GM12865 (cell line): ENCODE results near the gene ZCCHC17.

Experiments used
- DNase-seq: peaks from one replicate; pipeline ENCODE4 v3.0.0; 2010; ENCODE audit warnings: low read depth
- H3K4me3 ChIP-seq: 2 replicates; pipeline ENCODE4 v1.5.1; 2011; ENCODE audit warnings: mild to moderate bottlenecking, low read depth, low read length, control low read depth
- TF ChIP-seq, protein P1 (sequence below): IDR thresholded peaks from 2 replicates; pipeline ENCODE4 v1.5.1; 2011; ENCODE audit warnings: low read length, control low read depth, low read depth, inconsistent platforms; ENCODE audit not compliant: insufficient read depth; ENCODE audit errors: missing control alignments

The ZCCHC17 gene

DNA sequence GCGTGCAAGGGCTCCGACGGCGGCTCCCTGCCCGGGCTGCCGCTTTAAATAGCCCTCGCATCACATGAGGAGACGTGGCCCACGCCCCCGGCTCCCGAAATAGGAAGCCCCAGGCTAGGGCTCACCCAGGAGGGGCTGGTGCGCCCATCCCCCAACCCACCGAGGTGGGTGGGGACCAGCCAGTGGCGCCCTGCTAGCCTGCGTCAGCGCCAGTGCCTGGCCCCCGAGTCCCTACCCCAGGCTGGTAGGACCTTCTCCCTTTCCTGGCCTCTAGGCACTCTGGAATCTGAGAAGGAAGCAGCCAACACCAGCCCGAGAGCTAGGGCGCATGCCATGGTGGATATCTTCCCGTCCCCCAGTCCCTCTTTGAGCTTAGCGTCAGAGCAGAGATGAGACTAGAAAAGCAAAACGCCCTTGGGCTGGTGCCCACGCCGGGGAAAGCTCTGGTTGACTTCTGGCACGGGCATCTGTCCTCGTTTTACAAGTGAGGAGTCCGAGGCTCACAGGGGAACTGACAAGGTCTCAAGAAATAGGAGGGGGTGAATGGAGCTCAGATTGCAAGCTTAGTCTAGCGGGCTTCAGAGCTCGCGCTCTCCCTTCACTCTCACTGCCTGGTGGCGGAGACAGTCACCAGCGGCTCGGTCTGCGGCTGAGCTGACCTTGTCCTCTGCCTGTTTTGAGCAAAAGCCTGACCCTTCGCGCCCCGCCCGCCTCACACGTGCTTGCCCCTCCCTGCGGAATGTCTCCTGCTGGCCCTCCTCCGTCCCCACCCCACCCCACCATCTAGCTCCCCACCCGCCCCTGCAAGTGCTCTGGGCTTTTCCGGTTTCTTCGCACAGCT lies 76.4 kb downstream of the ZCCHC17 start, which contains the start of gene FABP3:
TSS of gene FABP3 (minus strand) at position 21 of the 841 bp plus-strand sequence. CDS start 62 bp downstream, outside the sequence.
- no peak for DNase-seq
- TF ChIP-seq, protein P1, sequence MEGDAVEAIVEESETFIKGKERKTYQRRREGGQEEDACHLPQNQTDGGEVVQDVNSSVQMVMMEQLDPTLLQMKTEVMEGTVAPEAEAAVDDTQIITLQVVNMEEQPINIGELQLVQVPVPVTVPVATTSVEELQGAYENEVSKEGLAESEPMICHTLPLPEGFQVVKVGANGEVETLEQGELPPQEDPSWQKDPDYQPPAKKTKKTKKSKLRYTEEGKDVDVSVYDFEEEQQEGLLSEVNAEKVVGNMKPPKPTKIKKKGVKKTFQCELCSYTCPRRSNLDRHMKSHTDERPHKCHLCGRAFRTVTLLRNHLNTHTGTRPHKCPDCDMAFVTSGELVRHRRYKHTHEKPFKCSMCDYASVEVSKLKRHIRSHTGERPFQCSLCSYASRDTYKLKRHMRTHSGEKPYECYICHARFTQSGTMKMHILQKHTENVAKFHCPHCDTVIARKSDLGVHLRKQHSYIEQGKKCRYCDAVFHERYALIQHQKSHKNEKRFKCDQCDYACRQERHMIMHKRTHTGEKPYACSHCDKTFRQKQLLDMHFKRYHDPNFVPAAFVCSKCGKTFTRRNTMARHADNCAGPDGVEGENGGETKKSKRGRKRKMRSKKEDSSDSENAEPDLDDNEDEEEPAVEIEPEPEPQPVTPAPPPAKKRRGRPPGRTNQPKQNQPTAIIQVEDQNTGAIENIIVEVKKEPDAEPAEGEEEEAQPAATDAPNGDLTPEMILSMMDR, result no peak
- H3K4me3 ChIP-seq, result no peak within 1 kb of the TSS

DNA sequence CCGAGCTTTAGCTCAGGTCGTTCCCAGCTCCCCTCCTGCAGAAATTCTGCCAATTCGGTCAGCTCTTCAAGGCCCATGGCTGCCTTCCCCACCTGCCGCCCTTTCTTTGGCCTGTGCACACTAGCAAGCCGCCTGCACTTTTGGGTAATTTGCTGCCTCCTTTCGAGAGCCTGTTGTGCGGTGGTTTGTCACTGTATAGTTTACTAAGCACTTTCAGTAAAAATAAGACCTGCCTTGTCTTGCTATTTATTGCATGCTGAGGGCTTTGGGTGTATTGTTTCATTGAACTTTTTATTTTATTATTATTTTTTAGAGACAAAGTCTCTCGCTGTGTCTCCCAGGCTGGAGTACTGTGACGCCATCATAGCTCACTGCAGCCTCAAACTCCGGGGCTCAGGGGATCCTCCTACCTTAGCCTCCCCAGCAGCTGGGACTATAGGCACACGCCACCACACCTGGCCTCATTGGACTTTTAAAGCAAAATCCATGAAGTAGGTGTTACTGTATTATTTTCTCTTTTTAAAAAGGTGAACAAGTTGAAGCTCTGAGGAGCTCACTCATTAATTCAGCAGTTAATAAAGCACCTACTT lies 77.2 kb downstream of the ZCCHC17 start:
- no peak for DNase-seq
- H3K4me3 ChIP-seq, result no peak overlapping the region
- TF ChIP-seq, protein P1, result no peak

DNA sequence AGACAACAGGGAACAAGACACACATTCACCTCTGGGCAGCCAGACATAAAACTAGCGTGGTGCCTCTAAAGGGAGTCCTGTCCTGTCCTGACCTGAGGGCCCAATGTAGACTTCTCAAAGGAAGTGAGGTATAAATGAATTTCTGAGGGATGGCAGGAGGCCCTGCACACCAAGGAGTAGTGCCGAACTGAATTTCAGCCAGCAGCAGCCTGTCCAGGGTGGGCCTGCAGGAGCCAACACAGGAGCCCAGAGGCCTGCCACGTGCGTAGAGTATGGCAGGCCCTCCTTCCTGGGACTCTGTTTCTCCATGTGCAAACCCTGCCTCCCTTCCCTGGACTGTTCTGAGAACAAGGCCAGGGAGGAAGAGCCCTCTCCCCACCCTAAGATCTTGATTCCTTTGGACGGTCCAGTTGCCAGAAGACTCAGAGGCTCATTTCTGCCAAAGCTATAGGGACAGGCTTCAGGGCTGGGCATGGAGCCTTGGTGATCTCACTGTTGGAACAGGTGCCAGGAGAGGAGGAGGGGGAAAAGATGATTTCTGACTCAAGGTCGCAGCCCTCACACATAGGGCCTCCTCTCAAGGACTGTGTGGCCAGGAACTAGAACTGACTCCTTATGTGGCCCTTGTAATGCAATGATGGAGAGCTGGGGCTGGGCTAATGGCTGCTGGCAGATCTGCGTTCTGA lies 77.8 kb downstream of the ZCCHC17 start:
- TF ChIP-seq, protein P1, result no peak
- no peak overlapping the region for H3K4me3 ChIP-seq
- DNase-seq, result no peak

DNA sequence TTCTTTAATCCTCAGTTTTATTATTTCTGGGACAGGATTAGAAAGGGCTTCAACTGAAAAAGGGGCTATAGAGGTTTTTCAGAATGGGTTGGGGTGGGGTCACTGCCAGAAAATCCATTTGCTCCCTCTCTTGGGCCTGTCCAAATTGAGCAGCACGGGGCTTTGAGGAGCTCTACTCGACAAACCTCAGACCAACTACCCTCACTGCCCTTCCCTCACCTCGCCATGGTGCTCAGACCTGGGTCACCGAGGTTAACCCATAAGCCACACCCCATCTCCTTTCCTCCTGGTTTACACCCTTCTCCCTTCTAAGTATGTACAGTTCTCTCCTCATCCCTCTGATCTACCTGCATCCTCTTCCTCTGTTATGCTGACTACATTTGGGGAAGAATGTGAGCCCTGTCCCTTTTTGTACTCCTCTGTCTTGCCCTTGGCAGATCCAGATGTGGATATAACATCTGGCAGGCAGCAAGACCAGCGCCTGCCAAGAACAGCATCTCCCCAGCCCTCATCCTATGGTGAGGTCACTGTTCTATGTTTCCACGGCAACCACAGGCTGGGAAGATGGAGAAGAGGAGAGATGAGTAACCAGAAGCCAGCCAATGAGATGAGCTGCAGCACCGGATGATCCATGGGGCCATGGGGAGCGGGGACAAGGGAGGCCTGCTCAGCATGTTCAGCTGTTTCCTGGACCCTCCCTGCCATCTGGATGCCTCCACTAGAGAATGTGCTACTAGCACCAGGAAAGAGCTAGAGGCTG lies 79.7 kb downstream of the ZCCHC17 start:
- no peak for DNase-seq

DNA sequence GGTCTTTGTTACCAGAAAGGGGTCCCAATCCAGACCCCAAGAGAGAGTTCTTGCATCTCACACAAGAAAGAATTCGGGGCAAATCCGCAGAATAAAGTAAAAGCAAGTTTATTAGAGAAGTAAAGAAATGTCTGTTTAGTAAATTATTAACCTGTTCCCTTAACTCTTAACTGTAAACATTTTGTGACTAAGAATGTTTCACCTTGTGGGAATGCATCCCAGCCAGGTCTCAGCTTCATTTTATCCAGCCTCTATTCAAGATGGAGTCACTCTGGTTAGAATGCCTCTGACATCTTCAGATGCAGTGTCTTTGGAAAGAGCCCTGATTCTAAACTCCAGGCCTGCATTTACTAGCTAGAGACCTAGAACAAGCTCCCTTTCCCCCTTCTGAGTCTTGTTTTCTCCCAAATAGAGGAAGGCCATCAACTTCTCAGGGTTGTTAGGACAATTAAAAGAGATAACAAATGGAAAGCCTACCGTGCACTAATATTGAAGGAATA lies 80.6 kb downstream of the ZCCHC17 start:
- TF ChIP-seq, protein P1, result no peak
- DNase-seq, result no peak
- no peak overlapping the region for H3K4me3 ChIP-seq

More for the DNA sequence above, 79.7 kb downstream of the ZCCHC17 start:
- TF ChIP-seq, protein P1, result no peak
- H3K4me3 ChIP-seq, result no peak overlapping the region

DNA sequence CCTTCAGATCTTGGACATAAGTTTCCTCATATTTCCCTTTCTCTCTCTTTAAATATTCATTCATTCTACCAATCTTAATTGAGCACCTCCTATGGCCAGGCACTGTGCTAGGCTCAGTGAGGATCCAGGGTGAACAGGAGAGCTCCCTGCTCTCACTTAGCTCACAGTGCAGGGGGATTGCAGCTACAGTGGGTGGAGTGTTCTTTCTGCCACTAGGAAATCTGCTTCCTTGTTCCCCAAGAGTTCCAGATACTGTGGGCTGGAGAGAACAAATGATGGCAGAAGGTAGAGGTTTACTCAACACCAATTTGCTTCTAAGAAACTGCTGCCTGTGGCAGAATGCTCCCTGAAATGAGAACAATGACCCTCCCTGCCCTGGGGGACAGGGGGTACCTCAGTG lies 81.2 kb downstream of the ZCCHC17 start:
- DNase-seq, result no peak
- TF ChIP-seq, protein P1, result no peak
- H3K4me3 ChIP-seq, result no peak overlapping the region
